ENCODE data around the gene MANSC1. TPM values are rescaled to one million over a fixed set of nuclear protein-coding genes. Genes with fewer than 3 reads are reported as not detected.
A peak's percentile ranks its signal among the peaks of the same experiment; 100 is the strongest.

MANSC1 gene
- total RNA-seq, 6 experiments from 2014 or later = 8.1 to 13.8 (median 8.8) TPM

GRCh38 chr12:12305568-12306300 lies 44.3 kb downstream of the MANSC1 start:
- ATAC-seq = no peak
- no peaks in the 10 kb centered on the region for H3K27me3 ChIP-seq
- TF ChIP-seq POLR2A (IDR thresholded peaks at IDR 0.05) = no peak
- TF ChIP-seq, protein P1, sequence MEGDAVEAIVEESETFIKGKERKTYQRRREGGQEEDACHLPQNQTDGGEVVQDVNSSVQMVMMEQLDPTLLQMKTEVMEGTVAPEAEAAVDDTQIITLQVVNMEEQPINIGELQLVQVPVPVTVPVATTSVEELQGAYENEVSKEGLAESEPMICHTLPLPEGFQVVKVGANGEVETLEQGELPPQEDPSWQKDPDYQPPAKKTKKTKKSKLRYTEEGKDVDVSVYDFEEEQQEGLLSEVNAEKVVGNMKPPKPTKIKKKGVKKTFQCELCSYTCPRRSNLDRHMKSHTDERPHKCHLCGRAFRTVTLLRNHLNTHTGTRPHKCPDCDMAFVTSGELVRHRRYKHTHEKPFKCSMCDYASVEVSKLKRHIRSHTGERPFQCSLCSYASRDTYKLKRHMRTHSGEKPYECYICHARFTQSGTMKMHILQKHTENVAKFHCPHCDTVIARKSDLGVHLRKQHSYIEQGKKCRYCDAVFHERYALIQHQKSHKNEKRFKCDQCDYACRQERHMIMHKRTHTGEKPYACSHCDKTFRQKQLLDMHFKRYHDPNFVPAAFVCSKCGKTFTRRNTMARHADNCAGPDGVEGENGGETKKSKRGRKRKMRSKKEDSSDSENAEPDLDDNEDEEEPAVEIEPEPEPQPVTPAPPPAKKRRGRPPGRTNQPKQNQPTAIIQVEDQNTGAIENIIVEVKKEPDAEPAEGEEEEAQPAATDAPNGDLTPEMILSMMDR (IDR thresholded peaks at IDR 0.05) = no peak

DNA sequence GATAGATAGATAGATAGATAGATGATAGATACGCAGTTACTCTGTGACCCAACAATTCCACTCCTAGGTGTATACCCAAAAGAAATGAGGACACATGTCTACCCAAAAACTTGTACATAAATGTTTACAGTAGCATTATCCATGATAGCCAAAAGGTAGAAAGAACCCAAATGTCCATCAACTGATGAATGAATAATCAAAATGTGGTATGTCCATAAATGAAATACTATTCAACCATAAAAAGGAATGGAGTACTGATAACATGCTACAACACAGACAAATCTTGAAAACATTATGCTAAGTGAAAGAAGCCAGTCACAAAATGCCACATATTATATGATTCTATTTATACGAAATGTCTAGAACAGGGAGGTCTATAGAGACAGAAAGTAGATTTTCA lies 47.1 kb downstream of the MANSC1 start:
- H3K4me1 ChIP-seq = peaks cover 0 to 21% (median 6%) of the 10 kb centered on the region in 4 donors
- TF ChIP-seq POLR2A (IDR thresholded peaks at IDR 0.05) = no peak
- TF ChIP-seq, protein P1 (IDR thresholded peaks at IDR 0.05) = no peak
- ATAC-seq (no peak), DNase-seq (no peak)
- H3K27me3 ChIP-seq = no peaks in the 10 kb centered on the region
- H3K27ac ChIP-seq = no peak overlapping the region
- H3K36me3 ChIP-seq = no peaks in the 10 kb centered on the region
- intact Hi-C loops (cut with DNase I) = no loop called here
- WGBS (ENCODE audit: insufficient coverage, low coverage, low lambda C conversion rate, missing lambda C conversion rate) = 100% methylated on average over 2 of the region's 2 CpGs
- H3K9me3 ChIP-seq = no peaks in the 10 kb centered on the region
- H3K4me3 ChIP-seq = no peak overlapping the region

More at GRCh38 chr12:12305568-12306300, 44.3 kb downstream of the MANSC1 start:
- intact Hi-C loops (cut with DNase I) = no loop called here
- no peak for DNase-seq
- WGBS (ENCODE audit: insufficient coverage, low coverage, low lambda C conversion rate, missing lambda C conversion rate) = 77% methylated on average over 7 of the region's 7 CpGs
- no peaks in the 10 kb centered on the region for H3K36me3 ChIP-seq
- H3K4me3 ChIP-seq = no peak overlapping the region
- no peaks in the 10 kb centered on the region for H3K9me3 ChIP-seq
- no peak overlapping the region for H3K27ac ChIP-seq
- peaks cover 0 to 32% (median 12%) of the 10 kb centered on the region in 4 donors for H3K4me1 ChIP-seq

GRCh38 chr12:12301122-12301521 lies 48.9 kb downstream of the MANSC1 start:
- ATAC-seq (peak; percentile 76 to 86 (median 80)), DNase-seq (peak in 1 of 3 donors; percentile 58)
- Histone ChIP-seq H3K4me1 (peaks cover 0 to 16% (median 3%) of the 10 kb centered on the region in 4 donors), H3K36me3 (no peaks in the 10 kb centered on the region), H3K27me3 (no peaks in the 10 kb centered on the region), H3K9me3 (no peaks in the 10 kb centered on the region), H3K27ac (peak overlapping the region in 1 of 3 donors; percentile 78), H3K4me3 (no peak overlapping the region)
- intact Hi-C loops (cut with DNase I) = no loop called here
- TF ChIP-seq, protein P1 (IDR thresholded peaks at IDR 0.05) = no peak
- no peak for TF ChIP-seq POLR2A (IDR thresholded peaks at IDR 0.05)
- WGBS (ENCODE audit: insufficient coverage, low coverage, low lambda C conversion rate, missing lambda C conversion rate) = 44% methylated on average over 2 of the region's 2 CpGs

- peaks cover 0 to 43% (median 10%) of the 10 kb centered on the region in 4 donors for H3K4me1 ChIP-seq
- intact Hi-C loops (cut with DNase I) = no loop called here
Observed at GRCh38 chr12:12297201-12297830, 52.7 kb downstream of the MANSC1 start.

More at GRCh38 chr12:12297201-12297830, 52.7 kb downstream of the MANSC1 start:
- H3K9me3 ChIP-seq = no peaks in the 10 kb centered on the region
- no peak for TF ChIP-seq POLR2A (IDR thresholded peaks at IDR 0.05)
- TF ChIP-seq, protein P1 (IDR thresholded peaks at IDR 0.05) = no peak
- H3K36me3 ChIP-seq = no peaks in the 10 kb centered on the region
- H3K4me3 ChIP-seq = no peak overlapping the region
- no peak overlapping the region for H3K27ac ChIP-seq
- WGBS (ENCODE audit: insufficient coverage, low coverage, low lambda C conversion rate, missing lambda C conversion rate) = 88% methylated on average over 5 of the region's 8 CpGs
- ATAC-seq (no peak), DNase-seq (no peak)
- no peaks in the 10 kb centered on the region for H3K27me3 ChIP-seq
